Fibroblast of lung (primary cell): ENCODE results near the gene PAK4.

Experiments
- EZH2 ChIP-seq: IDR thresholded peaks from 2 replicates; pipeline ENCODE4 v1.5.1; 2012; ENCODE audit warnings: low read length, control low read depth, mild to moderate bottlenecking; ENCODE audit errors: missing control alignments
- TF ChIP-seq, protein P1 (sequence below), 2 donors: IDR thresholded peaks in 1 of 2; conservative IDR thresholded peaks in 1 of 2; 1 replicate in 1 of 2; 2 replicates in 1 of 2; pipeline ENCODE4 v1.5.1; 2011 to 2012; ENCODE audit warnings: low read length in 2 of 2, control low read depth in 1 of 2, inconsistent platforms in 1 of 2, low read depth in 1 of 2, mild to moderate bottlenecking in 1 of 2

- TF ChIP-seq, protein P1, sequence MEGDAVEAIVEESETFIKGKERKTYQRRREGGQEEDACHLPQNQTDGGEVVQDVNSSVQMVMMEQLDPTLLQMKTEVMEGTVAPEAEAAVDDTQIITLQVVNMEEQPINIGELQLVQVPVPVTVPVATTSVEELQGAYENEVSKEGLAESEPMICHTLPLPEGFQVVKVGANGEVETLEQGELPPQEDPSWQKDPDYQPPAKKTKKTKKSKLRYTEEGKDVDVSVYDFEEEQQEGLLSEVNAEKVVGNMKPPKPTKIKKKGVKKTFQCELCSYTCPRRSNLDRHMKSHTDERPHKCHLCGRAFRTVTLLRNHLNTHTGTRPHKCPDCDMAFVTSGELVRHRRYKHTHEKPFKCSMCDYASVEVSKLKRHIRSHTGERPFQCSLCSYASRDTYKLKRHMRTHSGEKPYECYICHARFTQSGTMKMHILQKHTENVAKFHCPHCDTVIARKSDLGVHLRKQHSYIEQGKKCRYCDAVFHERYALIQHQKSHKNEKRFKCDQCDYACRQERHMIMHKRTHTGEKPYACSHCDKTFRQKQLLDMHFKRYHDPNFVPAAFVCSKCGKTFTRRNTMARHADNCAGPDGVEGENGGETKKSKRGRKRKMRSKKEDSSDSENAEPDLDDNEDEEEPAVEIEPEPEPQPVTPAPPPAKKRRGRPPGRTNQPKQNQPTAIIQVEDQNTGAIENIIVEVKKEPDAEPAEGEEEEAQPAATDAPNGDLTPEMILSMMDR (conservative IDR thresholded peaks at IDR 0.05 in 1 of 2, IDR thresholded peaks at IDR 0.05 in 1 of 2; ENCODE audit: low read depth in 1 of 2, low read length in 2 of 2): no peak
- TF ChIP-seq EZH2: no peak
Observed at GRCh38 chr19:39218230-39219007, 92.8 kb downstream of the PAK4 start.
